Measurements from ENCODE around the gene MRPS30. TPM values are rescaled to one million over a fixed set of nuclear protein-coding genes. Genes with fewer than 3 reads are reported as not detected.

MRPS30 gene
- total and polyA plus RNA-seq, 2 experiments from 2014 or later: 86.1 to 156 TPM

DNA sequence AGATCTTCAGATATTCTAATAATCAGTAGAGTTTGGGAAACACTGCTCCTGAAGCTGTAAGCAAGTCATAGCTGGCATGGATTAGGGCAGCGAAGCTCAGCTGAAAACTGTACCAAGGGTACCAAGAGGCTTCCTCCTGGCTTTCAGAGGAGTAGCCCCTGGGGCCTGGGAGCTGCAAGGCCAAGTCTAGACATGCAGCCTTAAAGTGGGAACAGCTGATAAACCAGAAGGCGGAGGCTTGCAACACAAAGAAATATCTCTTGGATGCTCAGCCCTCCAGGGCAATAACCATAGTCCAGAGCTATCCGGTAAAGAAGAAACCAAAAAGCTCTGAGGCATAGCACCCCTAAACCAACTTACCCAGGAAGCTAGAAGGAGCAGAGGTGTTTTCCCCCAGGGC is 51.5 kb downstream of the MRPS30 start:
- Histone ChIP-seq H3K27ac (ENCODE audit: low read depth) (no peak overlapping the region), H3K4me1 (ENCODE audit: insufficient read depth) (no peaks in the 10 kb centered on the region), H3K4me3 (no peak overlapping the region), H4K20me1 (replicated peaks; ENCODE audit: insufficient read depth) (no peaks in the 10 kb centered on the region), H3K4me2 (no peak overlapping the region), H3K9me2 (ENCODE audit: insufficient read depth) (no peaks in the 10 kb centered on the region), H3K27me3 (ENCODE audit: insufficient read depth) (no peaks in the 10 kb centered on the region), H3K79me2 (replicated peaks; ENCODE audit: insufficient read depth) (no peaks in the 10 kb centered on the region), H3F3A (replicated peaks; ENCODE audit: low read depth) (no peaks in the 10 kb centered on the region), H2AFZ (no peak overlapping the region), H3K36me3 (ENCODE audit: insufficient read depth) (no peaks in the 10 kb centered on the region)
- DNase-seq (ENCODE audit: low spot score) (no peak), ATAC-seq (no peak)
- H3K27me3 Mint-ChIP-seq (ENCODE audit: insufficient read depth, low read depth, poor library complexity): no peaks in the 10 kb centered on the region
- H3K4me1 Mint-ChIP-seq: no peaks in the 10 kb centered on the region
- TF ChIP-seq STAT1 (IDR thresholded peaks at IDR 0.05; ENCODE audit: unreplicated experiment) (no peak), ZNF331 (CRISPR knock-in tag; IDR thresholded peaks at IDR 0.05; ENCODE audit: low read depth) (no peak), JUNB (IDR thresholded peaks at IDR 0.05; ENCODE audit: unreplicated experiment) (no peak)
- H3K36me3 Mint-ChIP-seq (ENCODE audit: low read depth): peaks cover 3% of the 10 kb centered on the region; the same call in 1 of the 3 replicates
- H3K4me3 Mint-ChIP-seq: no peak overlapping the region
- H3K27ac Mint-ChIP-seq: no peak overlapping the region
- H3K9me3 Mint-ChIP-seq: no peaks in the 10 kb centered on the region; the same call in 2 of the 3 replicates

GRCh38 chr5:44862808-44863207 is 54.1 kb downstream of the MRPS30 start:
- Mint-ChIP-seq H3K9me3 (no peaks in the 10 kb centered on the region), H3K4me3 (no peak overlapping the region), H3K36me3 (ENCODE audit: low read depth) (no peaks in the 10 kb centered on the region), H3K4me1 (no peaks in the 10 kb centered on the region), H3K27ac (no peak overlapping the region), H3K27me3 (ENCODE audit: insufficient read depth, low read depth, poor library complexity) (no peaks in the 10 kb centered on the region)
- H3K27me3 ChIP-seq (ENCODE audit: insufficient read depth): no peaks in the 10 kb centered on the region
- no peaks in the 10 kb centered on the region for H3K36me3 ChIP-seq (ENCODE audit: insufficient read depth)
- H3K27ac ChIP-seq (ENCODE audit: low read depth): no peak overlapping the region
- no peaks in the 10 kb centered on the region for H3K9me2 ChIP-seq (ENCODE audit: insufficient read depth)
- TF ChIP-seq EZH2phosphoT487 (IDR thresholded peaks at IDR 0.05; ENCODE audit: unreplicated experiment) (no peak), CTCF (conservative IDR thresholded peaks at IDR 0.05; ENCODE audit: low read depth in 2 of 2) (peak; percentile 50 to 56)
- H3K4me1 ChIP-seq (ENCODE audit: insufficient read depth): no peaks in the 10 kb centered on the region
- no peak overlapping the region for H2AFZ ChIP-seq
- no peaks in the 10 kb centered on the region for H3F3A ChIP-seq (replicated peaks; ENCODE audit: low read depth)
- DNase-seq (ENCODE audit: low spot score): peak; percentile 8
- no peak for ATAC-seq
- no peaks in the 10 kb centered on the region for H4K20me1 ChIP-seq (replicated peaks; ENCODE audit: insufficient read depth)
- no peak overlapping the region for H3K4me2 ChIP-seq
- H3K4me3 ChIP-seq: no peak overlapping the region
- H3K79me2 ChIP-seq (replicated peaks; ENCODE audit: insufficient read depth): no peaks in the 10 kb centered on the region
